HG03045 (cell line): Measurements from ENCODE around the gene HDAC4.

Source experiments
- ATAC-seq: cut with Tn5 transposase; IDR thresholded peaks from one replicate; pipeline ENCODE4 v1.9.1; 2021; ENCODE audit warnings: mild to moderate bottlenecking, moderate library complexity; ENCODE audit not compliant: unreplicated experiment

HDAC4 gene

DNA sequence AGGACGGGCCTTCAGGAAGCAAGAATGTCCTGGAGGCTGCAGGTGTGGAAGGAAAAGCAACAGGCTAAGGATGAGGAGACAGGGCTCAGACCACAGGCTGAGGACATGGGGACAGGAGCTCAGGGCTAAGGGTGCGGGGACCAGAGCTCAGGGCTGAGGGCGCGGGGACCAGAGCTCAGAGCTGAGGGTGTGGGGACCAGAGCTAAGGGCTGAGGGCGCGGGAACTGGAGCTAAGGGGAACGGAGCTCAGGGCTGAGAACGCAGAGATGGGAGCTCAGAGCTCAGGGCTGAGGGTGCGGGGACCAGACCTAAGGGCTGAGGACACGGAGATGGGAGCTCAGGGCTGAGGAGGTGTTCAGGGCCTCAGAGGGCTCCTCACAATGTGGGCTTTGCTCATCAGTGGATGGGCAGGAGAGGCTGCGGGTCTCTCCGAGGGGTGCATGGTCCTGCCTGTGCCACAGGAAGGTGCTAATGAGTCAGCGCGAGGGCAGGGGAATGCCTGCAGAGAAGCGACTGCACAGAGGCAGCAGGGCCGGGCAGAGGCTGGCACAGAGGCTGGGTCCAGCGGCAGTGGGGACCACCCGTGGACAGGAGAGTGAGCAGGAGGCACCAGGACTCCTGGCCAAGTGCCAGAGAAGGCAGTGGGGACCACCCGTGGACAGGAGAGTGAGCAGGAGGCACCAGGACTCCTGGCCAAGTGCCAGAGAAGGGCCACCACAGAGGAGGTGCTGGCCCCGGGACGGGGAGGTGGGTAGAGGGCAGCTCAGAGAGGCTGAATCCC lies 281.3 kb downstream of the HDAC4 start:
- no peak for ATAC-seq

DNA sequence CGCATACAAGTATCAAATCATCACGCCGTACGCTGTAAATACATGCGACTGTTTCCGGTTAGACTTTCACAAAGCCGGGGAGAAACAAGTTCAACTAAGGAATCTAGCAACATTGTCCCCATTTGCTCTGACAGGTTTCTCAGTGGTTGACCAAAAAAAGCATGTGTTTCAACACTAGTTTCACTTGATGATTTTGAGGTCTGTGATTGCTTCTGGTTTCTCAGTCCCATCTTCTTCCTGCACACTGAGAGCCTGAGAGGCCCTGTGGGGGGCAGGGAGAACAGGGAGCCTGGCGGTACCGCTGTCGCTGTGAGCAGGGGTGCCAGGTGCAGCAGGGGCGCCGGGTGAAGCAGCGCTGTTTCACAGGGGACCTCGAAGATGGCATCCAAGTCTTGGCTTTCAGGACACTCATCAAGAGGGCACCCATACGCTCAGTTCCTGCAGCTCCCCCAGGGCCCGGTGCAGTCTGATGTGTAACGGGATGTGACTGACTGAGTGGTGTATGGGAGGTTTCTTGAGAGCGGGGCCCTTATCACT lies 282.1 kb downstream of the HDAC4 start:
- ATAC-seq = no peak

DNA sequence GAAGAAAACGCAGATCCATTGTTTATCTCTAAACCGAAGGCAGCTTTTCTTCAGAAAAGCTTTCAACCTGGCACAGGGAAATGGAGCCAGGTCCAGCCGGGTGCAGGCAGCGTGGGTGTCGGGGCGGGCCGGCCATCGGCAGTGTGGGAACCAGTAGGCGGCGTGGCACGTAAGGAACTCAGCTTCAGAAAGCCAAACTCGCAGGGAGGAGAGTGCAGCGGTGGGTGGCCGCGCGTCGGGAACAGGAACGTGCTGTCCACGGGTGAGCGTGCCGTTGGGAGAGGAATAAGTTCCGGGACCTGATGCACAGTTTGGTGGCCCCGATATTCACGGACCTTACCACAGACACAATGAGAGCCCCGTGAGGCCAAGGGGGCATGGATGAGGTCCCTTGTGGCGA lies 282.6 kb downstream of the HDAC4 start:
- no peak for ATAC-seq

DNA sequence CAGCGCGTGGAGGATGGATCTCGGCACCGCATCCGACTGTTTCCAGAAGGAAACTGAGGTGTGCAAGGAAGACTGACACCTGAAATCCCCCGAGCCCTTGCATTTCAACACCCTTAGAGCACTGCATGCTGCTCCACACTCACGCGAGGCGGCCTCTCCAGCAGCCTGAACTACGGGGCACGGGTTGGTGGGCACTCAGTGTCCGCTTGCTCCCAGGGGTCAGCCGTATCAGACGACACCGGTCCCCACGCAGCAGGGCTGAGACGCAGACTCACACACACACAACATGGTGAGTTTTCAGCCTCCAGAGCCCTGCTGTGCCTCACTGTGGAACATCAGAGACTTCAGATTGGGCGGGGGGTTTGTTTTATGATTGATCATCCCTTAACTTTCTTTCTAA lies 283.0 kb downstream of the HDAC4 start:
- no peak for ATAC-seq

DNA sequence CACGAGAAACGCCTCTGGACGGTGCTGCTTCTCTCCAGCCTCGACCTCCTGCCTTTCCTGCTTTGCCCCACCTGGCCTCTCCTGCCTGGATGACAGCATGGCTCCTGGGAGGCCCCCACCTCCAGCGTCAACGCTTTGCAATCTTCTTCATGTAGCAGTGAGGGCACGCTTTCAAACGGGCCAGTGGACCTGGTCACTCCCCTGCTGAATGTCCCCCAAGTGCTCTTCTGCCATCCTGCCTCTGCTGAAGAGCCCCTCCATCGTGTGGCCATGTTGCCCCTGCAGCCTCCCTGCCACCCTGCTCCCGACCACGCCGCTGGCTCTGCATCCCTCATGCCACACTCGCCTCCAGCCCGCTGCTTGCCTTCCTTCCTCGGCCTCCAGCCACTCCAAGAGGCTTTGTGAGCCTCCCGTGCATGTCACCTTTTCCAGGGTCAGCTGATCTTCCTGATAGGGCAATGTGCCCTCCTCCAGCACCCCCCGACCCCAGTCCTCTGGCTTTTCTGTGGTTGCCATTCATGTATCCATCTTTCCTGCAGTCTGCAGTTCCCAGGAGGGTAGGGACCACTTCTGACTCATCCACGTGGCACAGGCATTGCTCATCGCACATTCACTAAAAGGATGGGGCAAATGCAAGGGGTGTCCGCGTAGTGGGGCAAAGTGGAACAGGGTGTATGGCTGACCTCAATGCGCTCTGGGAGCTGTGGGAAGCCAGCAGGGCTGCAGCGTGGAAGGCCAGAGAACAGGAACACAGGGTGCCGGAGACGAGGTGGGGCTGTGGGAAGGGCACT lies 284.2 kb downstream of the HDAC4 start:
- ATAC-seq = no peak

DNA sequence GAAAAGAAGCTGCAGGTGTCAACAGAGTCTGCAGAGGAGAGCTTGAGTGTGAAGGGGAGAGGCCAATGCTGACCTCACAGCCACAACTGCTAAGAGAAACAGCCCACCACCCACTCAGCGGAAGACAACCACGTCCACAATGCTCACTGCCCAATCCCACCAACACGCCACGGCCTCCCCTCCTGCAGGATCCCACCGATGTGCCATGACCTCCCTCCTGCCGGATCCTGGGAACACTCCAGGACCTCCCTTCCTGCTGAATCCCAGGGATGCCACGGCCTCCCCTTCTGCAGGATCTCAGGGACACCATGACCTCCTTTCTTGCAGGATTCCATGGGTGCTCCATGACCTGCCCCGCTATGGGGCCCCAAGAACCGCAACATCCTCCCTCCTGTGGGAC lies 285.2 kb downstream of the HDAC4 start:
- ATAC-seq = no peak

DNA sequence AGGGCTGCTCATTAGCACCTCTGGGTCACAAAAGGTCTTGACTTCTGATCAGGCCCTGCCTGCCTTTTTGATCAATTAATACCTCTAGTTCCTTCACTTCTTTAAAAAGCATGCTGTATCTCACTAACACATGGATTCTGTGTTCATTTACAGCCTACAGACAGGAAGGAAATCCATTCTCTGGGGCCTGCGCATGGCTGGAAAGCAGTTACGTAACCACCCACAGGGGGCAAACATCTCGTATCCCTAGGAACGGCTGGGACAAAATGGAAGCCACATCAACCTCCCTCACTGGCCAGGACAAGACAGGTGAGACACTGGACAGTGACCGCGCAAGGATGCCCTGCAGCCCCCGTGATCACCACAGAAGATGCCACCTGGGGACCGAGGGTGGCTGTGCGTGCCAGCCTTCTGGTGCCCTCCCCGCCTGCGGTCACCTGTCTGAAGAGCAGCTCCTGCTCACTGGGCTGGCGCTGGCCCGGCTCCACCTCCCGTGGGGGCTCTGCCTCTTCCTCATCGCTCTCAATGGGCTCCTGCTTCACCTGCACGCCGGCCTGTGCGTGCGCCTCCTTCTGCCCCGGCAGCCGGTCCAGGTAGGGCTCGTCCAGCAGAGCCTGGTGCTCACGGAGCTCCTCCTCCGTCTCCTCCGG lies 286.1 kb downstream of the HDAC4 start:
- ATAC-seq = no peak

DNA sequence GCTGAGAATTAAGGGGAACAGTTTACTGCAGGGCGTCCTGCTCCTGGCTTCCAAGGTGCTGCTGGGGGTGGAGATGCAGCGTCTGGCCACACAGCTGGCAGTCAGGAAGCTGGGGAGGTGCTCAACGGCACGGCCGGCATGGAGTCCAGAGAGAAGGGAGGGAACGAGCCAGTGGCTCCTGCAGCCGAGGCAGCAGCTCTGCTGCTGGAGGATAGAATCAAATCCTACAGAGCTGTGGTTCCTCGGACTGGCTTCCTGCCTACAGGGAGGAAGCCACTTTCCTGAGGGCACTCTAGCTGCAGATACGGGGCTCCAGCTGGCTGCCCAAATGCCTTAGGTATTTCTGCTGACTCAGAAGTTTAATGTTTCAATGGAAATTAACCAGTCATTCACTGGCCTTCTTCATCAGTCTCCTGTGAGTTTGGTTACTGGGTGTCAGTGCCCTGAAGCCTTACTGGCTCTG lies 286.7 kb downstream of the HDAC4 start:
- no peak for ATAC-seq

DNA sequence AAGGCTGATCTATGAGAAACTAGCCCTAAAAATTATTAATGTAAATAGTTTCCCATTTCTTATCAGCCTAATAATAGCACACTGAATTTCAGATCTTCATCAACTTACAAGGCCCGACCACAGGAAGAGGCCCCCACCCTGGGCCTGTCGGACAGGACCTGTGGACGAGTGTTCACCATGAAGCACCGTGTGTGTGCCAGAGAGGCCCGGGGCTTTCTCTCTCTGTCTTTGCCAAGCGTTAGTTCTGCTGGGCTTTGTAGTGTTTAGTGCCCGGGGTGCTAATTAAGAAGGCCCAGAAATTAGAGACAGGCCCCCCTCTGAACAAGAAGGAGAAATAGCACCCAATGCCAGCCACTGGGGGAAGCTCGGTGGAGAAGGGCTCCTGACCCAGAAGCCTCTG lies 287.2 kb downstream of the HDAC4 start:
- no peak for ATAC-seq

DNA sequence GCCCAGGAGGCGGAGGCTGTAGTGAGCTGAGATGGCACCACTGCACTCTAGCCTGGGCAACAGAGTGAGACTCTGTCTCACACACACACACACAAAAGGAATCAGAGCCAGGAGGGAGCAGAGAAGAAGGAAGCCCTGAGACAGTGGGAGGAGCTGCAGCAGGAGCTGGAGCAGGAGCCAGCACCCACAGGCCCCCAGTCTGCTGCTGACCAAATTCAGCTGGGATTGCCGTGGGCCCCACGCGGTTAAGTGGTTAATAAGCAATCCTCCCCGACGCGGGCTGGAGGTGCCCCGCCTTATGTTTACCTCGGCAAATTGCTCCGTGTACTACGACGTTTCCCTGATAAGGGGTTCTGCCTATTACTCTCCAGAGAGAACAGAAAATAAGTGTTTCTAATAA lies 287.6 kb downstream of the HDAC4 start:
- no peak for ATAC-seq

DNA sequence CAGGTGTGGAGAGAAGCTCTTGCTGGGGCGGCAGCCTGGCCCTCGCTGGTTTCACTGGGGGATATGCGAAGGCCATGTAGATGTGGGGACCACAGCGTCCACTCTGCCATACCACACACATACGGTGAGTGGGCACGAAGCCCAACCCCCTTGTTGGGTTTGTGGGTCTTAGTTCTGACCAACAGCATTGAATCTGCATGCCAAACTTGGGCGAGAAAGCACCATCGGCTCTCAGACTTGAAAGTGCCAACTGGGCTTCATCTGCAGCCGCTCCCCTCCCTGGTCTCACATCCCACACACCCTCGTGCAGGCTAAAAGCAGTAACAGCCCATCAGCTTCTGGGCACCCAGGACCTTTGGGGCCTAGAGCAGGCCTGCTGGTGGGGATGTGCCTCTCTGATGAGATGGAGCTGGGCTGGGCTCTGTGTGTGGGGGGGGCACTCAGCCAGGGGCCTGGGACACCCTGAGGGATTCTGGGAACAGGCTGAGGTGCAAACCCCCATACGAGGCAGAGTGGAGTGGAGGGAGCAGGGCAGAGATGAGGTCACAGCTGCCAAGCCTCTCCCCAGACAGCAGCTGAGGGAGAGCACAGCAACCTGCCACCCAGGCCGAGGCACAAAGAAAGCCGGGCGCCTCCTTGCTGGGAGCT lies 288.6 kb downstream of the HDAC4 start:
- ATAC-seq = no peak

DNA sequence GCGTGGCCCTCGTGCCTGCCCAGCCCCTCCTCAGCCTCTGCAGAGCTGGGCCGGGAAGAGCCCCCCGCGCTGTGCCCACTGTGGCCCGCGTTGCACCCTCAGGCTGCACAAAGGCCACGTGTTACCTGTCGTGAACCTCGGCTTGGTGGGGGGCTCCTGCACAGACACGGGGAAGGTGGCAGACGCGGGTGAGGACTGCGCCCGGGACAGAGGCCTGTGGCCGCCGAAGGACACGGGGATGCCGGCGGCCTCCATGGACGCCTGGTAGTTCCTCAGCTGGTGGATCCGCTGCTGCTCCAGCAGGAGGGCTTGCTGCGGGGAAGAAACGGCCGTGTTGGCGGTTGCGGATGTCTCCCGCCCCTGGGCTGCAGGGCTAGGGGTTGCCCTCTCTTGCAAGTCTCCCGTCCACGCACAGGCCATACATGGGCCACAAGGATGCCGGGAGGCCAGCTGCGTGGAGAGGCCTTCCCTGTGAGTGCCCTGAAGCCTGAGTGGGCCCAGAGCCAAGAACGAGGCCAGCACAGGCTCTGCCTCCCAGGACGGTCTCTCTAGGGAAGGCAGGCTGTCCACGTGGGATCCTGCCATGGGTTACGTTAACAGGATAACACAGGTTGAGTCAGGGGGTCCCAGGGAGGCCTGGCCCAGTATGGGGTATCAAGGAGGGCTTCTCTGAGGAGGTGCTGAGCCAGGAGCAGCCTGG lies 289.3 kb downstream of the HDAC4 start:
- no peak for ATAC-seq

DNA sequence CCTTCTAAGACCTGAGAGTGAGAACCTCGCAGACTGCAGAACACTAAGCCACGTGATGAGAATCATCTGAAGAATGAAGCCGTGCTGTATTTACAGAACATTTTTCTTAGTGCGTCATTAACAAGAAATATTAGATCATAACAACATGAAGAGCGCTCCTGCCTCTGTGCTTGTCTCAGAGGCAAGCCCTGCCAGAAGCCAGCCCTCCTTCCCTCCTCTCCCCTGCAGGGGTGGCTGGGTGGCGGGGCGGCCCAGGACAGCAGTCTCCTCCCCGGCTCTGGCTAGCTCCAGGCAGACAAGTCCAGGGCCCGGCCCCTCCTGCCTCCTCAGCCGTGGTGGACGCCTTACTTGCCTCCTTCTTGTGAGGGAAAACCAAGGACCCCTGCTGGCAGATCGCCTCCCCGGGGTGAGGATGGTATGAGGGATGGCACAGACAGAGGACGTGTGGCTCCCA lies 290.2 kb downstream of the HDAC4 start:
- no peak for ATAC-seq

DNA sequence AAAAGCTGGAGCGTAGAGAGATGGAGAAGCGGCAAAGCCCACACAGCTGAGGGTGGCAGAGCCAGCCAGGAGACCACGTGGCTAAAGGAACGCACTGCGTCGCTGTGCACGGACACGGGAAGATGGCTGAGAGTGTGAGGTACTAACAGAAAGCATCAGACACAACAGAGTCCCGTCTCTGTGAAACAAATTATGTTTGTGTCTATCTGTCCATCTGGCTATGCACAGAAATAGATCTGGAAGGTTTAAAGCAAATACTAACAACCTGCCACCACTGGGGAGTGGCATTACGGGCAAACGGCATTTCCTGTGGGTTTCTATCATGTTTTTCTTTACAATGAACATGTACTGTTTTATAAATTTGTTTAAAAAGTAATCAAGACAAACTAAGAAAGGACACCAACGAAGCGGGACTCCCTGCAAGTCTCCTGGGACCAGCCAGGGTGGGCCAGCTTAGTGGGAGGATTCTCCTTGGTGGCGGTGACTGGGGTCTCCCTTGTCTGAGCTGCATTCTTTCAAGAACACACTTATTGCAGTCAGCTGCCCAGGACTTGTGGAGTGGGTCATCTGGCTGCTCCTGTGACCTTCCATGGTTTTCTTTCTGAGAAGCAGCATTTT lies 290.8 kb downstream of the HDAC4 start:
- no peak for ATAC-seq

DNA sequence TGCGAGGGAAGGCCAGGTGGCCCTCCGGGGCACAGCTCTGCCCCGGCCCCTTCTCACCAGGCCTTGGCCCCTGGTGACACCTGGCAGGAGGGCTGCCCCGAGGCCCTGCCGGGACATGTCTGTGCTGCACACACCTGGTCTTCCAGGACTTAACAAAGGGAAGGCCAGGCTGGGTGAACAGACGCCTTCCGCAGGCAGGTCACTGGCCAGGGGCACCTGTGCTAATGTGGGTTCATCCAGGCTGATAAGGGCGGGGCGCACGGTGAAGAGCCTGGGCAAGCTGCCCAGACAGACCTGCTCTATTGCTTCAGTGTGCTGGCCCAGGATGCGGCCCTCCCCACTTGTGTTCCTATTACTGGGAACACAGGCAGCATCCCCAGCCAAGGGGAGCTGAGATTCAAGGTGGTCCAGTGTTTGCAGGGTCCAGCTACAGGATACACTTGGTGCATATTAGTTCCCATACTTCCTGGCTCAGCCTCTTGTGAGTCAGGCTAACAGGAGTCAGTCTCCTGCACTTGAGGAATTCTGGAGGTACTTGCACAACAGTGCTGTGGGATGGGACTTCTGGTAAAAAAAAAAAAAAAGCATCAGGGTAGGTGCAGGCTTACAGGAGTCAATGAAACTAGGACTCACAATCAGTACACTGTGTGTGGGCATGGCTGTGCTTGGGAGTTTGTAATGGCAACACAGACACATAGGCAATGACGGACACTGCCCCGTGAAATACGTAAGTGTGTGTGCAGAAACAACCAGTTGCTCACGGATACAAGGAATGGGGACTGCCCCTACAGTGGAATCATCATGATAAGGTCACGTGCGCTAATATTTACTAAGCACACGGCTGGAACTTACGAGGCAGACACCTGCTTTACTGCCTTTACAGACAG lies 291.5 kb downstream of the HDAC4 start:
- ATAC-seq = no peak

DNA sequence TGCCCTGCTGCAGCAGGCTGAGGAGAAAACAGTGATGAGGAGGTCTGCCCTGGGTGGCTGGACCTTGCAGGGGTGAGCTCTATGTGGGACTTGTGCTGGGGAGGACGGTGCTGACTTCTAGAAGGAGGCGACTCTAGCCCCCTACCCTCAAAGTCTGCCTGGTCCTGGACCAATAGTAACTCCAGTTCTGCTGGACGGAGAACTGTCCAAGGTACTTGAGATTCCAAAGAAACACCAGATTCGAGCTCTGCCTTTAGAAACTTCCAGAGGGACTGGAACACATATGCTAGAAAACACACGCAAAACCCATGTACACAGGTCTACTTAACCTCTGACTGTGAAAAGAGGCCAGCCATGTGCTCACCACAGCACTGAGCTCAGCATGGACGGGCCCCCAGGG lies 292.4 kb downstream of the HDAC4 start:
- no peak for ATAC-seq

DNA sequence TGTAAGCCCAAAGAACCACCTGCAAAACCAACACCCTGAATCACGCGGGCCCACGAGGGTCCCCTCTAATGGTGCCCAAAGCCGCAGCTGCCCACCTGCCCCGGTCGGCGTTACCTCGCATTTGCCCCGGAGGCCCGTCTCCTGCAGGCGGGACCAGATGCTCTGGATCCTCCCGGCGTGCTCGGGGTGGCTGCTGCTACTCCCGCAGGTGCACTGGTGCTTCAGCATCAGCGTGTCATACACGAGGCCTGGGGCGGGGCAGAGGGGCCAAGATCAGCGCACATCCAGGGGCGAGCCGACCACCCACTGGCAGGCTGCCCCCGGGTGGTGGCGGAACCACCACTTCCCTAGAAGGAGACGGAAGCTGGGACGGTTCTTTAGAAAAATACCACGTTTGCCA lies 292.9 kb downstream of the HDAC4 start:
- no peak for ATAC-seq

DNA sequence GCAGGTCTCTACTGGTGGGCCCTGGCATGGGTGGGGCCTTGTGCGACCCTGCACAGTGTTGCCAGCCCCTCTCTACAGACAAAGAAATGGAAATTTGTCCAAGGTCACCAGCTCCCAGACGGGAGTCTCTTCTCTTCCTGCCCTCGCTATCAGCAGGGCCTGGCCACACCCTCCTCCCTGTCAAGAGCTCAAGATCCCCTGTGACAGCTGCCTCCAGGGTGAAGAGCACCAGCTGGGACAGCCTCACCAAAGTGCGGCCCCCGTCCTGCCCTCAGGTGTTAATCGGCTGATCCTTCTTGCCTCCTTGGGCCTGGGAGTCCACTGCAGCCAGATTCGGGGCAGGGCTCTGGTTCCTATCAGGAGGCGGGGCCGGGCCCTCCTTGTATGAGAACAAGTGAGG lies 293.9 kb downstream of the HDAC4 start:
- no peak for ATAC-seq

DNA sequence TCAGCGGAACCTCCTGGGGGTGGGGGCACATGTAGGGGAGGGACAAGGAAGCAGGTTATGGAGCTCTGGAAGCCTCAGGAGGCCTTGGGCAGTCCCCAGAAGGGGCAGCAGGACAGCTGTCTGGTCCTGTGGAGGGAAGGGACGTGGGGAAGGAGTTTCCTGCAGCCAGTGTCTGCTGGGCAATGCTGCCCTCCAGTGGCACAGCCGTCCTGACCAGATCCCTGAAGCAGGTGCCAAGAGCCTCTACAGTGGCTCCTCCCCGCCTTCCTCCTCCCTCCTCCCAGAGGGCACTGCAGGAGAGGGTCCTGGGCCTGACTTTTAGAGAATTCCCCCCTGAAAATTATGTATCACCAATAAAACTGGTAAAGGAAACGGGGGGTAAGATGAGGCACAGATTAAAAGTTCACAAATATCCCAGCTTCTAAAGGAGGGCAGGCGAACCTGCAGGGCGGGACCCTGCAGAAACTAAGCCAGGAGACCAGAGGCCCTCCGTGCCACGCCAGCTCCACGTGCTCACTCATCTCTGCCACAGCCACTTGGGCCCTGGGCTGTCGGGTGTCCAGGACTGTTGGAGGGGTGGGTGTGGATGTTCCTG lies 294.4 kb downstream of the HDAC4 start:
- ATAC-seq = no peak
